Activated T-helper 2 cell treated with anti-CD3 and anti-CD28 coated beads, Interferon-gamma antibody, Interleukin-2, Interleukin-4, amounts not matched to agents 10 μg/mL and 5 μg/mL and 100 μg/mL, durations not matched to agents 14 hours and 24 hours and 36 hours (primary cell): ENCODE measurements around the gene DTX4. TPM values are rescaled to one million over a fixed set of nuclear protein-coding genes. Genes with fewer than 3 reads are reported as not detected.
"Not testable (repeated sequence)": the region's sequence is repeated elsewhere in the genome, so short reads cannot be mapped to it uniquely, and the experiment has no call there.

ENCODE experiments used
- DNase-seq: peaks from one replicate; pipeline ENCODE4 v3.0.0; 2021; ENCODE audit warnings: low spot score
- H3K27ac Mint-ChIP-seq: one replicate; pipeline ENCODE4 v1.8.0; 2021; ENCODE audit warnings: mixed read lengths
- H3K27me3 Mint-ChIP-seq: one replicate; pipeline ENCODE4 v1.8.0; 2021; ENCODE audit warnings: low read depth, mixed read lengths
- H3K36me3 Mint-ChIP-seq: one replicate; pipeline ENCODE4 v1.8.0; 2021; ENCODE audit warnings: low read depth, mixed read lengths
- H3K4me1 Mint-ChIP-seq: one replicate; pipeline ENCODE4 v1.8.0; 2021; ENCODE audit warnings: low read depth, mixed read lengths
- H3K4me3 Mint-ChIP-seq: one replicate; pipeline ENCODE4 v1.8.0; 2021; ENCODE audit warnings: low read depth, mild to moderate bottlenecking, moderate library complexity, mixed read lengths
- H3K9me3 Mint-ChIP-seq: one replicate; pipeline ENCODE4 v1.8.0; 2021; ENCODE audit warnings: mixed read lengths
- intact Hi-C: fragments of 100-400 bp; cut with micrococcal nuclease; formaldehyde crosslinking; loops from one replicate; pipeline ENCODE4 v1.15.1; 2023
- total RNA-seq: library from RNA; stranded (reverse); gene quantifications from 2 replicates; pipeline ENCODE4 v1.2.3, GENCODE V29; 2022

Gene DTX4
- total RNA-seq = 0.09 and 0.68 TPM in 2 replicates

DNA sequence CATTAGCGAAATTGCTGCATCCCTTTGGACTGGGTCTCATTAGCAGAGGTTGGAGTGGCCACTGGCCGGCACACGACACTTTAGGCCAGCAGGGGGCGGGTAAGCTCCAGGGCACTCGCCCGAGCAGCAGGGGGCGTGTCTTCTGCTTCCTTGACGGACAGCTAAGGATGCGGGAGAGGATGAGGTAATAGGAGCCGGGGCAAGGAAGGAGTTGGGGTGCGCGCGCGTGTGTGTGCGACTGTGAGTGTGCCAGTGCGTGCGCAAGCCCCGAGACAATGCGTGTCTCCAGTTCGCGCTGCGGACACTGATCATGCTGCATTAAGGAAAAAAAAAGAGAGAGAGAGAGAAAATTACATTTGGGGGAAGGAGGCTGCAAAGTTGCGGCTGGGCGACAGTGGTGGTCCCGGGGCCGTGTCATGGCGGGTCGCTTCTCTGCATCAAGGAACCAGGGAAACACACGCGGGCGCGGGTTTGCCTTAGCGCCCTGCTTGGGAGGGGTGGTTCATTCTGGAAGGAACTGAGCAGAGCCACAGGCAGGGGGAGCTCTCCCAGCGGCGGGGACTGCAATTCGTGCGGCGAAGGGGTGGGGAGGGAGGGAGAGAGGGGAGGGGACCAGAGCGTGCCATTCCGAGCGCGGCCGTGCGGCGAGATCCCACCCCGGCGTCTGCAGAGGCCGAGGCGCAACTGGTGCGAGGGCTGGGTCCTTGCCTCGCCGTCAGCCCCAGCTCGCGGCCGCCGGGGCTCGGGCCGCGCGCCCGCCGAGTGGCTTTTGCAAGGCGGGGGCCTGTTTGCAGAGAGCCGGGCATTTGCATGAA, at the start of gene DTX4:
Gene DTX4 (plus strand): TSS at position 625 of the 815 bp plus-strand sequence. CDS start 464 bp downstream, outside the sequence.
- peak within 1 kb of the TSS; percentile 82 for H3K4me3 Mint-ChIP-seq
- H3K36me3 Mint-ChIP-seq = no peaks in the 10 kb centered on the region
- H3K27me3 Mint-ChIP-seq = peaks cover 47% of the 10 kb centered on the region
- DNase-seq = peak; percentile 82
- no peaks in the 10 kb centered on the region for H3K9me3 Mint-ChIP-seq
- peaks cover 11% of the 10 kb centered on the region for H3K4me1 Mint-ChIP-seq
- no peak within 1 kb of the TSS for H3K27ac Mint-ChIP-seq
- intact Hi-C loops = loop anchor here (1.0 kb wide), 4 partner anchors 15 to 259 kb away; no protein-coding TSS in a partner anchor

DNA sequence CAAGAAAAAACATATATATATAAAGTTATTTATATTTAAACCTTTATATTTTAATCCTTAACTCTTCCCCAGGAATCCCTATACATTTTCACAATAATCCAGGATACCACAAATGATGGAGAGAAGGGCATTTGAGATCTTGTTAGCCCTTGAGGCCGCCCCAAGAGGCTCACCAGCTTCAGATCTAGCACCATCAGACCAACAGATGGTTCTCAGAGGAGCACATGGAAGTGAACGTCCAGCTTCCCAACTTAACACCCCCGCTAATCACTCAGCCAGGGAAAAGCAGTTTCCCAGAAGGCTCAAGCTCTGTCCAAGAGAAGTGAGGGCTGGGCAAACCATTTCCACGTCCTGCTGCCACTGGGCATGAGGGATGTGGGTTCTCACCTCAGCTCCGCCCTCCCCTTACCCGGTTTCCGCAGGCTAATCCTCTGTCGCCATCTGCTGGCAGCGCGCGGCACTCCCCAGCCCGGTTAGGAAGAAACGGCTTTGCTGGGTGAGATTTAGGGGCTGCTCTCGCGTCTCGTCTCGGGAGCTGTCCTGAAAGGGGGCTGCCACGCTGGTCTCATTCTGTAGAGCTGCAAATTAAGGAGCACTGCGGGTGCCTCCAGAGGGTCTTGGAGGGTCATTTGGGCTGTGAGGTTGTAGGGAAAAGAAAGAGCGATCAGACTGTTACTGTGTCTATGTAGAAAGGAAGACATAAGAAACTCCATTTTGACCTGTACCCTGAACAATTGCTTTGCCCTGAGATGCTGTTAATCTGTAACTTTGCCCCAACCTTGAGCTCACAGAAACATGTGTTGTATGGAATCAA, 36.1 kb upstream of the DTX4 start:
- peak overlapping the region; percentile 67 for H3K27ac Mint-ChIP-seq
- DNase-seq = peak; percentile 81
- H3K4me1 Mint-ChIP-seq = peaks cover 15% of the 10 kb centered on the region
- H3K9me3 Mint-ChIP-seq = peaks cover 26% of the 10 kb centered on the region
- H3K36me3 Mint-ChIP-seq = peaks cover 52% of the 10 kb centered on the region
- no peaks in the 10 kb centered on the region for H3K27me3 Mint-ChIP-seq
- intact Hi-C loops = loop anchor here (1.0 kb wide), 2 partner anchors 39 to 83 kb away; no protein-coding TSS in a partner anchor
- H3K4me3 Mint-ChIP-seq = peak overlapping the region; percentile 61

DNA sequence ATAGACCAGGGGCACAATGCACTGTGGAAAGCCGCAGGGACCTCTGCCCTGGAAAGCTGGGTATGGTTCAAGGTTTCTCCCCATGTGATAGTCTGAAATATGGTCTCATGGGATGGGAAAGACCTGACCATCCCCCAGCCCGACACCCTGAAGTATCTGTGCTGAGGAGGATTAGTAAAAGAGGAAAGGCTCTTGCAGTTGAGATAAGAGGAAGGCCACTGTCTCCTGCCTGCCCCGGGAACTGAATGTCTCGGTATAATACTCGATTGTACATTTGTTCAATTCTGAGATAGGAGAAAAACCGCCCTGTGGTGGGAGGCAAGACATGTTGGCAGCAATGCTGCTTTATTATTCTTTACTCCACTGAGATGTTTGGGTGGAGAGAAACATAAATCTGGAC, 35.4 kb upstream of the DTX4 start:
- Mint-ChIP-seq H3K4me1 (peaks cover 22% of the 10 kb centered on the region), H3K9me3 (peaks cover 19% of the 10 kb centered on the region), H3K36me3 (peaks cover 45% of the 10 kb centered on the region)
- not testable (repeated sequence) for DNase-seq, H3K4me3 Mint-ChIP-seq, H3K27ac Mint-ChIP-seq, H3K27me3 Mint-ChIP-seq
- intact Hi-C loops = loop anchor here (1.0 kb wide), 2 partner anchors 39 to 83 kb away; no protein-coding TSS in a partner anchor

DNA sequence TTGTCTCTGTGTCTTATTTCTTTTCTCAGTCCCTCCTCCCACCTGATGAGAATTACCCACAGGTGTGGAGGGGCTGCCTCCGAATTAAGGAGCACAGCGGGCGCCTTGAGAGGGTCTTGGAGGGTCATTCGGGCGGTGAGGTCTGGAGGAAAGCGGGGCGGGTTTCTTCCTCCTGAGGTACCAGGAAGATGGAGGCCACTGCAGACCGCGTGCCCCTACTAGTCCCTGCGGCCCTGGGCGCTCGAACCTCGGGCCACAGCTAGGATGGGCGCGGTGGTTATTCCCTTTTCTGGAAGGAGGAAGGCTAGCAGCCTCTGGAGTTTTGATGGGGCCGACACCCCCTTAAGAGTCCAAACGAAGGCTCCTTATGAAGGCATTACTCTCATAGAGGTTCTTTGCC, 34.7 kb upstream of the DTX4 start:
- peaks cover 12% of the 10 kb centered on the region for H3K9me3 Mint-ChIP-seq
- H3K4me1 Mint-ChIP-seq = peaks cover 28% of the 10 kb centered on the region
- no peaks in the 10 kb centered on the region for H3K27me3 Mint-ChIP-seq
- peaks cover 39% of the 10 kb centered on the region for H3K36me3 Mint-ChIP-seq
- DNase-seq = no peak
- no peak overlapping the region for H3K4me3 Mint-ChIP-seq
- no peak overlapping the region for H3K27ac Mint-ChIP-seq
- intact Hi-C loops = no loop called here

DNA sequence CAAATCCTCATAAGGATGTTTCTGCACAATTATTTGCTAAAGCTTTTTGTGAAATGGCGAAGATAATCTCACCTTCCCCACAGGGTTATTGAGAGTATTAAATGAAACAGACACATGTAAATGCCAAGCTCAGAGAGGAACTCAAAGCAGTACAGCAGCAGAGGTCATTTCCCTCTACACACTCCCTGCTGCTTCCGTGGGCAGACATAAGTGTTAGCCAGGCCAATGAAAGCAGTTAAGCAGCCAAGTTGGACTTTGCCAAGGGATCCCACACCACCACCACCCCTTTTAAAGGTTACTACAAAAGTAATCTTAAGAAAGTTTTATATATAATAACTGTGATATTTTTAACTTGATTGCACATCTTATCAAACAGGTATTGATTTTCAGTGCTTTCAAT, 33.3 kb upstream of the DTX4 start:
- Mint-ChIP-seq H3K4me1 (peaks cover 39% of the 10 kb centered on the region), H3K27me3 (no peaks in the 10 kb centered on the region), H3K36me3 (peaks cover 24% of the 10 kb centered on the region), H3K4me3 (no peak overlapping the region), H3K9me3 (no peaks in the 10 kb centered on the region), H3K27ac (no peak overlapping the region)
- no peak for DNase-seq
- intact Hi-C loops = no loop called here

DNA sequence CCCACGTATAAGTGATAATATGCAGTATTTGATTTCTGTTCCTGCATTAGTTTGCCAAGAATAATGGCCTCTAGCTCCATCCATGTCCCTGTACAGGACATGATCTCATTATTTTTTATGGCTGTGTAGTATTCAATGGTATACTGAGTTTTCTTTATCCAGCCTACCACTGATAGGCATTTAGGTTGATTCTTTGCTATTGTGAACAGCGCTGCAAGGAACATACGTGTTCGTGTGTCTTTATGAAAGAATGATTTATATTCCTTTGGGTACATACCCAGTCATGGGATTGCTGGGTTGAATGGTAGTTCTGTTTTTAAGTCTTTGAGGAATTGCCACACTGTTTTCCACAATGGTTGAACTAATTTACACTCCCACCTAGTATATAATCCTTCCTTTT, 30.7 kb upstream of the DTX4 start:
- peaks cover 25% of the 10 kb centered on the region for H3K36me3 Mint-ChIP-seq
- peak overlapping the region; percentile 94 for H3K4me3 Mint-ChIP-seq
- peak overlapping the region; percentile 95 for H3K27ac Mint-ChIP-seq
- no peaks in the 10 kb centered on the region for H3K9me3 Mint-ChIP-seq
- H3K27me3 Mint-ChIP-seq = no peaks in the 10 kb centered on the region
- intact Hi-C loops = loop anchor here (5.0 to 10.0 kb wide), 2 partner anchors 1476 to 1684 kb away; partner anchors contain the start of gene ZDHHC5
- DNase-seq = no peak
- peaks cover 45% of the 10 kb centered on the region for H3K4me1 Mint-ChIP-seq

DNA sequence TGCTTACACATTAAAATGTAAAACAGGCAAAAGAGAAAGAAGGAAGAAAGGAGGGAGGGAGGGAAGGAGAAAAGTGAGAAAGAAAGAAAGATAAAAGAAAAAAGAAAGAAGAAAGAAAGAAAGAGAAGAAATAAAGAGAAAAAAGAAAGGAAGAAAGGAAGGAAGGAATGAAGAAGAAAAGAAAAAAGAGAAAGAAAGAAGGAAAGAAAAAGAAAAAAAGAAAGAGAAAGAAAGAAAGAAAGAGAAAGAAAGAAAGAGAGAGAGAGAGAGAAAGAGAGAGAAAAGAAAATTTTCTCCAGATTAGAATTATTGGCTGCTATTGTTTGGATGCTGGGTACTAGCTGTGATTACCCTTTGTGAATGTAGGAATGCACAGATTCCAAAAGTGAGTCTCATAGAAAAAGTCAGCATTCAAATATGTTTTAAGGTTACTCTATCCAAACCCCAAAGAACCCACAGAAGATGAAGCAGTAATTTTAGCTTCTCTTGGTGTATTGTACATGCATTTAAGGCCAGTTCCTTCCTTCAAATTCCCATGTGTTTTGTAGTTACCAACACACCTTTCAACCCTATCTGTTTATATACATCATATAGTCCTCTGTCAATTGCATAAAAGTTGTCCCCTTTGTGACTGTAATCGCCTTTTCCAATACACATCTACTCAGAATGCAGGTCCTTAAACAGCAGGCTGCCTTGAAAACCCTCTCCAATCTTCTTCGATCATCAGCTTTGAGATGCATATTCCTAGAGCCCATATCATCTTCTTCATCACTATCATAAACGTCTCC, 30.1 kb upstream of the DTX4 start:
- intact Hi-C loops = loop anchor here (1.0 to 10.0 kb wide), 5 partner anchors 17 to 1685 kb away; partner anchors contain the start of genes FAM111B, ZDHHC5 and ZFP91
- no peak for DNase-seq
- no peaks in the 10 kb centered on the region for H3K9me3 Mint-ChIP-seq
- peaks cover 31% of the 10 kb centered on the region for H3K36me3 Mint-ChIP-seq
- H3K27me3 Mint-ChIP-seq = no peaks in the 10 kb centered on the region
- H3K4me3 Mint-ChIP-seq = peak overlapping the region; percentile 94
- H3K27ac Mint-ChIP-seq = peak overlapping the region; percentile 95
- peaks cover 47% of the 10 kb centered on the region for H3K4me1 Mint-ChIP-seq

DNA sequence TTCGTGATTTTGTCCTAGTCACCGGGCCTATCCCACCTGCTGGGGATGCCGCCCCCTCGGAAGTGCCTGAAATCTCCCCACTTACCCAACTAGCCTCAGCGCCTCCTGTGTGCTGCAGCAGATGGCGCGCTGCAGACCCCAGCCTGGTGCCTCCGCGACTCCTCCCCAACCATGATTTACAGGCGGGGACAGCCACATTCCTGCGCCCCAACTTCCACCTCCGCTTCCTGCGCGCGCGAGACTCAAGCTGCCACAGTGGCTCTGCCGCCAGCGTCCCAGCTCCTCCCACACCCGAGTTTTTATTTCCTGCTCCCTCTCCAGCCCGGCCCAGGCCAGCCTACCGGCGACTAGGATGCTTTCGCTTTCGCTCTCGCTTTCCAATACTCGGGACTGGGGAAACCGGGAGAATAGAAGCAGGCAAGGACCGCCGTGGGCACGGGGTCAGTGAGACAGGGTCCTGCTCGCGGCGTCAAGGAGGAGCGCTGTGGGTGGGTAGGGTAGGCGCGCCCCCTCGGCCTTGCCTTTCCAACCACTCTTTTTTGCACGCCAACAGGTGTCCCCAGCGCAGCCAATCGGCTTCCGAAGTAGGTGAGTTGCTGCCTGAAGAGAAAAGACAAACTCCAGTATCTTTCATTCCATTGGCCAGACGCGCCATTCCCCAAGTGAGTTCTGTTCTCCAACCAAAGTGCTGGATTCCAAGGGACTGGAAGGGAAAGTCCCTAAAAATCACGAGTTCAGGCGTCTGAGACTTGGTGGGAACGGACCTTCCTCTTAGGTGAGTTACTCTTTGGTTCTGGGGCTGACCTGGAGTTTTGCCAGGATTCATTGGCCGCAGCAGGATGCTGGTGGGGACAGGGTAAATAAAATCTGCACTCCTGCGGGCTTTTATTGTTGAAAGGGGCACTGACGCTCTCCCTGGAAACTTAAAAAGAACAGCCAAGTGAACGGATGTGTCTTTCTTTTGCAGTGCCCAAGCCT, 29.1 kb upstream of the DTX4 start, which contains the start of gene FAM111A:
Gene FAM111A (plus strand): TSS at position 327 of the 978 bp plus-strand sequence. CDS start 6,017 bp downstream, outside the sequence.
- peaks cover 36% of the 10 kb centered on the region for H3K36me3 Mint-ChIP-seq
- peak within 1 kb of the TSS; percentile 95 for H3K27ac Mint-ChIP-seq
- peaks cover 57% of the 10 kb centered on the region for H3K4me1 Mint-ChIP-seq
- DNase-seq = peak; percentile 87
- intact Hi-C loops = loop anchor here (1.0 to 10.0 kb wide), 5 partner anchors 16 to 1686 kb away; partner anchors contain the start of genes FAM111B, ZDHHC5 and ZFP91
- H3K4me3 Mint-ChIP-seq = peak within 1 kb of the TSS; percentile 94
- no peaks in the 10 kb centered on the region for H3K27me3 Mint-ChIP-seq
- H3K9me3 Mint-ChIP-seq = no peaks in the 10 kb centered on the region

DNA sequence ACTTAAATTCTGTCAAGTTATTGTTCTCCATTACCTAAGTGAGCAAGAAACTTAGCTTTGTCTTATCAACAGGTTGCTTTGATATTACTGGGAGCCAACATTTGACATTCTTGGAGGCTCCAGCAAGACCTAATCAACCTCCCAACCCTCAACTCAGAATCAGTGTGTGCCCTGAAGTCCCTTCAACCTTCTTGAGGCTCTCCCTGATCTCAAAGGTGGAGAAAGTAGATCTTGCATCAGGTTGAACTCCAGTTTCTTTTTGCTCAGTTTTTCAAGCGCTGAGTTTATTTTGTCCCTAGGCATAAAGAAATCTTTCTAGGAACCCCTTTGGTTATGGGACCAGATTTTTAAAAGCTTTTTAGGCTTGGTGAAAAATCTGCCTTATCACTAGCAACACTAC, 27.8 kb upstream of the DTX4 start:
- Mint-ChIP-seq H3K9me3 (no peaks in the 10 kb centered on the region), H3K4me1 (peaks cover 69% of the 10 kb centered on the region), H3K4me3 (peak overlapping the region; percentile 94), H3K27ac (peak overlapping the region; percentile 95), H3K27me3 (no peaks in the 10 kb centered on the region), H3K36me3 (peaks cover 44% of the 10 kb centered on the region)
- intact Hi-C loops = loop anchor here (1.0 to 10.0 kb wide), 5 partner anchors 8 to 1687 kb away; partner anchors contain the start of gene ZDHHC5
- DNase-seq = no peak

DNA sequence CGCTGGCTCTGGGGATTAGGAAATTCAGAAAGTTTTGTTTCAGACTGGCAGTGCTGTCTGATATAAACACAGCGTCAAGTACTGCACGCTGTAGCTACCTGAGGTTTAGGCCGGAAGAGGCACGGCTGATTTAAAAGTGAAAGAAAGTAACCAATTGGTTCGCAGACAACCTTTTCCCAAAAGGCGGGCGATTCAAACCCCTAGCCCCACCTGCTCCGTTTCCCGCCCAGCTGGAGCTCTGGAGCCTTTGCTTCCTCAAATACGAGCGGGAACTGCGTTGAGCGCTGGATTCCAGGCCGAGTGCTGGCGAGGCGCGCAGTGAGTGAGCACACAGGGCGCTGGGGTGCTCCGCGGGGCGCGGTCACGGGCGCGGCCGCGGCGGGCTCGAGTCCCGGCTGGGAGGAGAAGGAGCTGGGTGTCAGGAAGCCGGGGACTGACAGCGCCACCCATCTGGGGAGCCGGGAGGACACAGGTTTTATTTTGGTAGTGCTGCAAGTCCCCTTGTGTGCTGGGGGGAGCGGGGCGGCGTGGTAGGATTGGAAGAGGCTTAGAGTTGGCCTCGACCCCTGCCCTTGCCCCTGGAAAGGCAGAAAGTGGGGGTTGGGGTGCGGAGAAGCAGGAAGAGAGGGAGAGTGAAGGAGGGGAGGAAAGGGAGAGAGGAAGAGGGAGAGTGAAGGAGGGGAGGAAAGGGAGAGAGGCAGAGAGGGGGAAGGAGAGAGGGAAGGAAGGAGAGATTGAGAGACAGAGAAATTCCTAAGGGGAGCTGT, 27.2 kb upstream of the DTX4 start:
- H3K27ac Mint-ChIP-seq = peak overlapping the region; percentile 95
- H3K4me1 Mint-ChIP-seq = peaks cover 73% of the 10 kb centered on the region
- H3K4me3 Mint-ChIP-seq = peak overlapping the region; percentile 94
- intact Hi-C loops = loop anchor here (1.0 to 10.0 kb wide), 5 partner anchors 8 to 1687 kb away; partner anchors contain the start of gene ZDHHC5
- H3K9me3 Mint-ChIP-seq = no peaks in the 10 kb centered on the region
- no peaks in the 10 kb centered on the region for H3K27me3 Mint-ChIP-seq
- peaks cover 51% of the 10 kb centered on the region for H3K36me3 Mint-ChIP-seq
- peak; percentile 75 for DNase-seq
